LNCAP (cell line): ENCODE data around the gene ASPA.

Experiments
- CTCF ChIP-seq: fragments of 450-650 bp; IDR thresholded peaks from 2 replicates; pipeline ENCODE4 v1.5.1; 2017; ENCODE audit warnings: mild to moderate bottlenecking

ASPA gene

GRCh38 chr17:3471599-3471998 is 4.2 kb upstream of the ASPA start, which contains the start of gene SPATA22:
Gene SPATA22 (minus strand): TSS chr17:3471819. CDS start chr17:3469325, 2,494 bp downstream.
- TF ChIP-seq CTCF, result no peak

- no peak for TF ChIP-seq CTCF
Measured at GRCh38 chr17:3472137-3472536, 3.7 kb upstream of the ASPA start.

GRCh38 chr17:3474212-3474611 is 1.6 kb upstream of the ASPA start:
- no peak for TF ChIP-seq CTCF

- TF ChIP-seq CTCF, result no peak
Measured at GRCh38 chr17:3475251-3475685, 529 bp upstream of the ASPA start.

- no peak for TF ChIP-seq CTCF
Measured at GRCh38 chr17:3479988-3480387, 4.2 kb downstream of the ASPA start.

GRCh38 chr17:3482852-3483251 is 7.1 kb downstream of the ASPA start:
- TF ChIP-seq CTCF, result no peak

- no peak for TF ChIP-seq CTCF
Measured at GRCh38 chr17:3485481-3486068, 9.8 kb downstream of the ASPA start.

- no peak for TF ChIP-seq CTCF
Measured at GRCh38 chr17:3497101-3497500, 21.3 kb downstream of the ASPA start.
